ENCODE results near the gene SLC1A2. TPM values are rescaled to one million over a fixed set of nuclear protein-coding genes. Genes with fewer than 3 reads are reported as not detected.

SLC1A2 gene
- total and polyA plus RNA-seq, 2 experiments from 2014 or later, result 0.70 to 2.8 TPM

DNA sequence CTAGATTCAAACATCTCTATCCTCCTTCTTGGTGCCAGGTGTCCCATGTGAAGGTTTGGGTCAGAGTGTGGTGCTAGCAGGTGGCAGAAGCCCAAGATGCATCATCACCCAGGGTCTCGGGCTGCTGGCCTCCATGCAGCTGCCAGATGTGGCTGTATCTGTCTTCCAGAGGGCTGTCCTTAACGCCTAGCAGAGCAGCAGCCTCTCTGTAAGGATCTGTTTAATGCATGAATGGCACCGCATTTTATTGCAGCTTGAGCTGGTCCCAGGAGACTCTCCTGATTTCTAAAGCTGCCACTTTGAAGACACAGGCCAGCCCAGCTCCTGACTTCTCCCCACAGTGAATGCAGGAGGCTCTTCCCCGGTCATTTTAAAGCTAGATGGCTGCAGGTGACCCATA is 26.3 kb downstream of the SLC1A2 start (continued):
- TF ChIP-seq ETS1 (IDR thresholded peaks at IDR 0.05), result no peak

- no peaks in the 10 kb centered on the region for H3K4me1 ChIP-seq (ENCODE audit: insufficient read depth)
- H3K36me3 ChIP-seq (ENCODE audit: insufficient read depth), result no peaks in the 10 kb centered on the region
- H3K27ac ChIP-seq (ENCODE audit: low read depth), result no peak overlapping the region
- Mint-ChIP-seq H3K27me3 (ENCODE audit: insufficient read depth, low read depth, poor library complexity) (peaks cover 5% of the 10 kb centered on the region), H3K36me3 (ENCODE audit: low read depth) (no peaks in the 10 kb centered on the region), H3K9me3 (peaks cover 3% of the 10 kb centered on the region; the same call in 2 of the 3 replicates), H3K4me3 (no peak overlapping the region), H3K27ac (no peak overlapping the region), H3K4me1 (peaks cover 6% of the 10 kb centered on the region; the same call in 2 of the 3 replicates)
- no peaks in the 10 kb centered on the region for H3K27me3 ChIP-seq (ENCODE audit: insufficient read depth)
- H3K4me2 ChIP-seq, result no peak overlapping the region
- no peak overlapping the region for H3K4me3 ChIP-seq
- H3K79me2 ChIP-seq (replicated peaks; ENCODE audit: insufficient read depth), result no peaks in the 10 kb centered on the region
- DNase-seq (ENCODE audit: low spot score), result peak; percentile 90
- ATAC-seq, result peak; percentile 99
- no peaks in the 10 kb centered on the region for H3K9me2 ChIP-seq (ENCODE audit: insufficient read depth)
- H2AFZ ChIP-seq, result no peak overlapping the region
- TF ChIP-seq CREB1 (CRISPR knock-in tag; IDR thresholded peaks at IDR 0.05; ENCODE audit: low read depth) (no peak), CTCF (conservative IDR thresholded peaks at IDR 0.05; ENCODE audit: low read depth in 2 of 2) (peak; percentile 92 to 97)
- H3F3A ChIP-seq (replicated peaks; ENCODE audit: low read depth), result no peaks in the 10 kb centered on the region
- H4K20me1 ChIP-seq (replicated peaks; ENCODE audit: insufficient read depth), result no peaks in the 10 kb centered on the region
Measured at GRCh38 chr11:35391922-35392688, 27.3 kb downstream of the SLC1A2 start.

GRCh38 chr11:35390737-35391682 is 28.3 kb downstream of the SLC1A2 start:
- Mint-ChIP-seq H3K9me3 (peaks cover 3% of the 10 kb centered on the region; the same call in 2 of the 3 replicates), H3K36me3 (ENCODE audit: low read depth) (no peaks in the 10 kb centered on the region), H3K4me3 (no peak overlapping the region), H3K4me1 (peaks cover 6% of the 10 kb centered on the region; the same call in 2 of the 3 replicates), H3K27me3 (ENCODE audit: insufficient read depth, low read depth, poor library complexity) (peaks cover 5% of the 10 kb centered on the region), H3K27ac (no peak overlapping the region)
- H3K27me3 ChIP-seq (ENCODE audit: insufficient read depth), result no peaks in the 10 kb centered on the region
- no peak overlapping the region for H3K4me2 ChIP-seq
- H3K27ac ChIP-seq (ENCODE audit: low read depth), result no peak overlapping the region
- H2AFZ ChIP-seq, result no peak overlapping the region
- H3K9me2 ChIP-seq (ENCODE audit: insufficient read depth), result no peaks in the 10 kb centered on the region
- no peak overlapping the region for H3K4me3 ChIP-seq
- no peak for ATAC-seq
- no peaks in the 10 kb centered on the region for H3K36me3 ChIP-seq (ENCODE audit: insufficient read depth)
- no peaks in the 10 kb centered on the region for H4K20me1 ChIP-seq (replicated peaks; ENCODE audit: insufficient read depth)
- no peaks in the 10 kb centered on the region for H3K4me1 ChIP-seq (ENCODE audit: insufficient read depth)
- no peaks in the 10 kb centered on the region for H3K79me2 ChIP-seq (replicated peaks; ENCODE audit: insufficient read depth)
- no peak for DNase-seq (ENCODE audit: low spot score)
- no peaks in the 10 kb centered on the region for H3F3A ChIP-seq (replicated peaks; ENCODE audit: low read depth)
- TF ChIP-seq ZNF331 (CRISPR knock-in tag; IDR thresholded peaks at IDR 0.05; ENCODE audit: low read depth), result no peak
- no peak for TF ChIP-seq JUNB (IDR thresholded peaks at IDR 0.05; ENCODE audit: unreplicated experiment)
- TF ChIP-seq, protein P1, sequence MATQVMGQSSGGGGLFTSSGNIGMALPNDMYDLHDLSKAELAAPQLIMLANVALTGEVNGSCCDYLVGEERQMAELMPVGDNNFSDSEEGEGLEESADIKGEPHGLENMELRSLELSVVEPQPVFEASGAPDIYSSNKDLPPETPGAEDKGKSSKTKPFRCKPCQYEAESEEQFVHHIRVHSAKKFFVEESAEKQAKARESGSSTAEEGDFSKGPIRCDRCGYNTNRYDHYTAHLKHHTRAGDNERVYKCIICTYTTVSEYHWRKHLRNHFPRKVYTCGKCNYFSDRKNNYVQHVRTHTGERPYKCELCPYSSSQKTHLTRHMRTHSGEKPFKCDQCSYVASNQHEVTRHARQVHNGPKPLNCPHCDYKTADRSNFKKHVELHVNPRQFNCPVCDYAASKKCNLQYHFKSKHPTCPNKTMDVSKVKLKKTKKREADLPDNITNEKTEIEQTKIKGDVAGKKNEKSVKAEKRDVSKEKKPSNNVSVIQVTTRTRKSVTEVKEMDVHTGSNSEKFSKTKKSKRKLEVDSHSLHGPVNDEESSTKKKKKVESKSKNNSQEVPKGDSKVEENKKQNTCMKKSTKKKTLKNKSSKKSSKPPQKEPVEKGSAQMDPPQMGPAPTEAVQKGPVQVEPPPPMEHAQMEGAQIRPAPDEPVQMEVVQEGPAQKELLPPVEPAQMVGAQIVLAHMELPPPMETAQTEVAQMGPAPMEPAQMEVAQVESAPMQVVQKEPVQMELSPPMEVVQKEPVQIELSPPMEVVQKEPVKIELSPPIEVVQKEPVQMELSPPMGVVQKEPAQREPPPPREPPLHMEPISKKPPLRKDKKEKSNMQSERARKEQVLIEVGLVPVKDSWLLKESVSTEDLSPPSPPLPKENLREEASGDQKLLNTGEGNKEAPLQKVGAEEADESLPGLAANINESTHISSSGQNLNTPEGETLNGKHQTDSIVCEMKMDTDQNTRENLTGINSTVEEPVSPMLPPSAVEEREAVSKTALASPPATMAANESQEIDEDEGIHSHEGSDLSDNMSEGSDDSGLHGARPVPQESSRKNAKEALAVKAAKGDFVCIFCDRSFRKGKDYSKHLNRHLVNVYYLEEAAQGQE (IDR thresholded peaks at IDR 0.05; ENCODE audit: unreplicated experiment), result no peak
- TF ChIP-seq ETS1 (IDR thresholded peaks at IDR 0.05), result no peak
- no peak for TF ChIP-seq NANOG (IDR thresholded peaks at IDR 0.05; ENCODE audit: borderline replicate concordance)

Measured in GM23338 (cell line).